A673 (cell line): ENCODE results near the gene SSBP4. TPM values are rescaled to one million over a fixed set of nuclear protein-coding genes. Genes with fewer than 3 reads are reported as not detected.

ENCODE experiments used
- BruUV-seq: library from RNA; stranded (reverse); fragments of 400-500 nt; replicated peaks from 2 replicates; lab custom pipeline; 2021; lab: Mats Ljungman, UMichigan
- CTCF ChIA-PET: fragments of 300-600 bp; sonication (Branson Sonifier 250); formaldehyde crosslinking; loops from one replicate; lab custom pipeline; 2022; ENCODE audit warnings: antibody characterized with exemption; lab: Charles Lee
- POLR2A ChIA-PET: fragments of 300-600 bp; sonication (Branson Sonifier 250); formaldehyde crosslinking; loops from one replicate; lab custom pipeline; 2022; ENCODE audit warnings: antibody characterized with exemption; ENCODE audit not compliant: low non-redundant PET; lab: Charles Lee
- DNase-seq: peaks from one replicate; pipeline ENCODE4 v3.0.0-alpha.2; 2015; ENCODE audit warnings: low spot score
- H3K27ac ChIP-seq: fragments of 200-600 bp; sonication (generic); 2 replicates; pipeline ENCODE4 v1.5.1; 2016; ENCODE audit warnings: mixed run types, low read depth, mild to moderate bottlenecking, mixed read lengths, antibody characterized with exemption, low read length; ENCODE audit not compliant: poor library complexity, severe bottlenecking
- H3K27me3 ChIP-seq: fragments of 200-600 bp; sonication (generic); replicated peaks from 2 replicates; pipeline ENCODE4 v1.6.1; 2017; ENCODE audit warnings: mixed run types, low read depth, mild to moderate bottlenecking, mixed read lengths, antibody characterized with exemption, low read length; ENCODE audit not compliant: insufficient read depth, poor library complexity
- H3K36me3 ChIP-seq: fragments of 200-600 bp; sonication (generic); 2 replicates; pipeline ENCODE4 v1.6.1; 2016; ENCODE audit warnings: mixed run types, mild to moderate bottlenecking, mixed read lengths, antibody characterized with exemption, low read length; ENCODE audit not compliant: insufficient read depth, poor library complexity, severe bottlenecking
- H3K4me1 ChIP-seq: fragments of 200-600 bp; sonication (generic); 2 replicates; pipeline ENCODE4 v1.6.1; 2017; ENCODE audit warnings: mixed run types, mild to moderate bottlenecking, mixed read lengths, antibody characterized with exemption, low read length; ENCODE audit not compliant: insufficient read depth, poor library complexity, severe bottlenecking
- H3K4me3 ChIP-seq: fragments of 200-600 bp; sonication (generic); 2 replicates; pipeline ENCODE4 v1.5.1; 2016; ENCODE audit warnings: low read depth, mixed run types, mild to moderate bottlenecking, mixed read lengths, low read length; ENCODE audit not compliant: poor library complexity, severe bottlenecking
- H3K9me3 ChIP-seq: fragments of 200-600 bp; sonication (generic); 2 replicates; pipeline ENCODE4 v1.6.1; 2016; ENCODE audit warnings: mixed run types, low read depth, mild to moderate bottlenecking, mixed read lengths, antibody characterized with exemption, low read length; ENCODE audit not compliant: poor library complexity, severe bottlenecking
- CTCF ChIP-seq: fragments of 300-800, 200-600 bp; sonication (generic); conservative IDR thresholded peaks from 2 replicates; pipeline ENCODE4 v1.5.1; 2017; ENCODE audit warnings: low read depth, mild to moderate bottlenecking, antibody characterized with exemption, low read length, moderate library complexity, mixed read lengths
- EZH2 ChIP-seq: fragments of 200-600 bp; sonication (generic); IDR thresholded peaks from 2 replicates; pipeline ENCODE4 v1.6.1; 2017; ENCODE audit warnings: borderline replicate concordance, low read depth, mild to moderate bottlenecking, mixed read lengths, antibody characterized with exemption, low read length; ENCODE audit not compliant: poor library complexity, severe bottlenecking
- intact Hi-C: fragments of 100-400 bp; cut with micrococcal nuclease; formaldehyde crosslinking; loops from one replicate; pipeline ENCODE4 v1.10.0; 2022; ENCODE audit not compliant: unreplicated experiment
- total RNA-seq: library from RNA; stranded (reverse); gene quantifications from 2 replicates; pipeline ENCODE4 v1.2.3, GENCODE V29; 2021

SSBP4 gene
- total RNA-seq, 1 experiment from 2014 or later: 248 TPM

- no peaks in the 10 kb centered on the region for H3K36me3 ChIP-seq
- DNase-seq: no peak
- no TSS peak for BruUV-seq
- ChIA-PET CTCF (no interaction called here), POLR2A (no interaction called here)
- H3K27ac ChIP-seq: no peak overlapping the region
- H3K27me3 ChIP-seq: no peaks in the 10 kb centered on the region
- TF ChIP-seq CTCF (no peak), EZH2 (no peak)
- H3K4me3 ChIP-seq: no peak overlapping the region
- intact Hi-C loops: no loop called here
- H3K4me1 ChIP-seq: peaks cover 10% of the 10 kb centered on the region
- H3K9me3 ChIP-seq: no peaks in the 10 kb centered on the region
Observed at GRCh38 chr19:18392417-18392816, 26.8 kb upstream of the SSBP4 start.

DNA sequence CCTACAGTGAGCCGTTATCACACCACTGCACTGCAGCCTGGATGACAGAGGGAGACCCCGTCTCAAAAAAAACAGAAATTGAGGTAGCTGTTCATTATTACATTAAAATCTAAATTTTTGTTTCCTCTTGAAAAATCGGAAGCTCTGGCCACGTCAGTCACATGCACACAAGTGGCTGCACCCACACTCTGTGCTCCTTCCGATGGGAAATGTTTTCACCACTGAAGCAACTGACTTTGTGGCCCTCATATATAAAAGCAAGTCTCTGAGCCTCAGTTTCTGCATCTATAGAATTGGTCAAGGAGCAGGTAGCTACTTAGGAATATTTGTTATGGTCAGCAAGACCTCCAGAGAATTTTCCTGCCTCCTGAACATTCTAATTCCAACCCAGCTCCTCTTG, 26.3 kb upstream of the SSBP4 start:
- H3K36me3 ChIP-seq: no peaks in the 10 kb centered on the region
- H3K4me1 ChIP-seq: peaks cover 8% of the 10 kb centered on the region
- DNase-seq: no peak
- no peak overlapping the region for H3K27ac ChIP-seq
- intact Hi-C loops: no loop called here
- BruUV-seq: no TSS peak
- H3K9me3 ChIP-seq: no peaks in the 10 kb centered on the region
- no peaks in the 10 kb centered on the region for H3K27me3 ChIP-seq
- no peak for TF ChIP-seq EZH2
- TF ChIP-seq CTCF: no peak
- ChIA-PET CTCF (no interaction called here), POLR2A (no interaction called here)
- H3K4me3 ChIP-seq: no peak overlapping the region

GRCh38 chr19:18393836-18394235, 25.4 kb upstream of the SSBP4 start:
- Histone ChIP-seq H3K4me1 (peaks cover under 1% of the 10 kb centered on the region), H3K27ac (no peak overlapping the region), H3K27me3 (no peaks in the 10 kb centered on the region), H3K4me3 (no peak overlapping the region), H3K36me3 (no peaks in the 10 kb centered on the region), H3K9me3 (no peaks in the 10 kb centered on the region)
- TF ChIP-seq EZH2 (no peak), CTCF (no peak)
- POLR2A ChIA-PET: no interaction called here
- no TSS peak for BruUV-seq
- CTCF ChIA-PET: no interaction called here
- intact Hi-C loops: no loop called here
- DNase-seq: no peak
